Neural cell (in vitro differentiated cells): ENCODE measurements around the gene CABLES1. TPM values are rescaled to one million over a fixed set of nuclear protein-coding genes. Genes with fewer than 3 reads are reported as not detected.

Experiments used
- H2AFZ ChIP-seq: fragments of 200-600, 300-800 bp; sonication (generic), shearing (Covaris generic); 2 replicates; pipeline ENCODE4 v1.6.0; 2014; ENCODE audit warnings: low read depth, mild to moderate bottlenecking, antibody characterized with exemption, low read length, moderate library complexity
- H3F3A ChIP-seq: fragments of 200-600 bp; shearing (Covaris generic); 2 replicates; pipeline ENCODE4 v1.6.1; 2016; ENCODE audit warnings: mild to moderate bottlenecking, moderate library complexity, mixed read lengths, antibody characterized with exemption, low read length; ENCODE audit not compliant: insufficient read depth, poor library complexity, severe bottlenecking
- H3K27ac ChIP-seq: fragments of 200-600, 300-800 bp; sonication (generic), shearing (Covaris generic); 2 replicates; pipeline ENCODE4 v1.5.1; 2014; ENCODE audit warnings: mild to moderate bottlenecking, low read length, moderate library complexity
- H3K27me3 ChIP-seq: fragments of 300-800, 200-600 bp; sonication (generic), shearing (Covaris generic); 2 replicates; pipeline ENCODE4 v1.6.0; 2014; ENCODE audit warnings: mild to moderate bottlenecking, low read depth, low read length, moderate library complexity; ENCODE audit not compliant: insufficient read depth
- H3K36me3 ChIP-seq: fragments of 300-800, 200-600 bp; sonication (generic), shearing (Covaris generic); 2 replicates; pipeline ENCODE4 v1.5.1; 2014; ENCODE audit warnings: mild to moderate bottlenecking, antibody characterized with exemption, low read length, moderate library complexity; ENCODE audit not compliant: insufficient read depth
- H3K4me2 ChIP-seq: fragments of 300-800, 200-600 bp; sonication (generic), shearing (Covaris generic); 2 replicates; pipeline ENCODE4 v1.6.0; 2014; ENCODE audit warnings: mild to moderate bottlenecking, low read length
- H3K4me3 ChIP-seq: fragments of 300-800, 200-600 bp; sonication (generic), shearing (Covaris generic); 2 replicates; pipeline ENCODE4 v1.5.1; 2014; ENCODE audit warnings: mild to moderate bottlenecking, low read length, moderate library complexity
- H3K79me2 ChIP-seq: fragments of 200-600 bp; shearing (Covaris generic); replicated peaks from 2 replicates; pipeline ENCODE4 v1.6.0; 2014; ENCODE audit warnings: mild to moderate bottlenecking, low read length, moderate library complexity; ENCODE audit not compliant: insufficient read depth
- H3K9ac ChIP-seq: fragments of 300-800, 200-600 bp; sonication (generic), shearing (Covaris generic); 2 replicates; pipeline ENCODE4 v1.6.1; 2016; ENCODE audit warnings: mild to moderate bottlenecking, low read length, mixed read lengths
- H3K9me2 ChIP-seq: fragments of 200-600 bp; shearing (Covaris generic); 2 replicates; pipeline ENCODE4 v1.6.1; 2016; ENCODE audit warnings: mild to moderate bottlenecking, low read length, mixed read lengths; ENCODE audit not compliant: insufficient read depth
- H3K9me3 ChIP-seq: fragments of 200-600, 300-800 bp; sonication (generic), shearing (Covaris generic); 2 replicates; pipeline ENCODE4 v1.6.1; 2016; ENCODE audit warnings: mild to moderate bottlenecking, mixed run types, low read length, moderate library complexity, mixed read lengths
- H4K20me1 ChIP-seq: fragments of 200-600 bp; shearing (Covaris generic); 2 replicates; pipeline ENCODE4 v1.6.1; 2016; ENCODE audit warnings: mild to moderate bottlenecking, mixed run types; ENCODE audit not compliant: insufficient read depth
- EP300 ChIP-seq: fragments of 450-650 bp; conservative IDR thresholded peaks from 2 replicates; pipeline ENCODE4 v1.6.1; 2014; ENCODE audit warnings: antibody characterized with exemption, mild to moderate bottlenecking, moderate library complexity; ENCODE audit not compliant: poor library complexity, severe bottlenecking
- EZH2 ChIP-seq: fragments of 200-600, 300-800 bp; shearing (Covaris generic), sonication (generic); IDR thresholded peaks from 2 replicates; pipeline ENCODE4 v1.6.1; 2014; ENCODE audit warnings: antibody characterized with exemption, low read length, borderline replicate concordance, mild to moderate bottlenecking; ENCODE audit not compliant: insufficient read depth, poor library complexity, severe bottlenecking
- MXI1 ChIP-seq: fragments of 450-650 bp; conservative IDR thresholded peaks from 2 replicates; pipeline ENCODE4 v1.6.1; 2014; ENCODE audit warnings: antibody characterized with exemption, mild to moderate bottlenecking; ENCODE audit not compliant: poor library complexity, severe bottlenecking
- POLR2AphosphoS5 ChIP-seq: IDR thresholded peaks from 2 replicates; pipeline ENCODE4 v1.6.1; 2012
- RAD21 ChIP-seq: fragments of 450-650 bp; conservative IDR thresholded peaks from 2 replicates; pipeline ENCODE4 v1.6.1; 2014; ENCODE audit warnings: antibody characterized with exemption, mild to moderate bottlenecking, moderate library complexity
- REST ChIP-seq: IDR thresholded peaks from 2 replicates; pipeline ENCODE4 v1.6.1; 2012; ENCODE audit warnings: borderline replicate concordance
- SMC3 ChIP-seq: fragments of 450-650 bp; conservative IDR thresholded peaks from 2 replicates; pipeline ENCODE4 v1.6.1; 2014; ENCODE audit warnings: antibody characterized with exemption, mild to moderate bottlenecking, moderate library complexity; ENCODE audit not compliant: poor library complexity
- TAF1 ChIP-seq: IDR thresholded peaks from 2 replicates; pipeline ENCODE4 v1.6.1; 2012; ENCODE audit warnings: low read depth
- polyA plus RNA-seq: library from polyadenylated mRNA; depleted of rRNA; stranded (reverse); fragments of >200 nt; gene quantifications from 2 replicates; pipeline ENCODE4 v1.2.3, GENCODE V29; 2014
- TF ChIP-seq, protein P1 (sequence below): fragments of 450-650 bp; IDR thresholded peaks from 2 replicates; pipeline ENCODE4 v1.5.1; 2014; ENCODE audit warnings: antibody characterized with exemption, mild to moderate bottlenecking, moderate library complexity; ENCODE audit not compliant: poor library complexity, severe bottlenecking

CABLES1 gene
- polyA plus RNA-seq, 1 donor from 2014 or later = 1.4 TPM

DNA sequence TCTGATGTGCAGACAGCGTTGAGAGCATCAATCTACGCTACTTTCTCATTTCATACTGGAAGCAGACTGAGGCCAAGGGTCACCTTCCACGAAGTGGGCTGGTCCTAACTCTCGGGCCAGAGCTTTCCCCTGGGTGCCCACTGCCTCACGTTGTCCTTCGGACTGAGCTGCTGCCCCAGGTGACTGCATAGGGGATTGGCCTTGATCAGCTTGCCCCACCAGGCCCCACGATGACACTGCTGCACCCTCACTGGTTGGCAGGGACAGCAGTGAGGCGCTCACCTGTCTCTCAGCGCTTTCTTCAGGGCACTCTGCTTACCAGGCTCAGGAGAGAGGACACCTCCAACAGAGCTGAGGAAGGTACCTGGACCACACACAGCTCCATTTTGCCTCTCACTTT is 47.3 kb downstream of the CABLES1 start:
- Histone ChIP-seq H4K20me1 (no peaks in the 10 kb centered on the region), H3K9ac (no peak overlapping the region), H3K4me2 (no peak overlapping the region), H3K9me3 (no peaks in the 10 kb centered on the region), H2AFZ (no peak overlapping the region), H3F3A (no peaks in the 10 kb centered on the region), H3K4me3 (no peak overlapping the region), H3K9me2 (no peaks in the 10 kb centered on the region), H3K27ac (no peak overlapping the region), H3K79me2 (no peaks in the 10 kb centered on the region), H3K36me3 (no peaks in the 10 kb centered on the region), H3K27me3 (no peaks in the 10 kb centered on the region)
- TF ChIP-seq, protein P1, sequence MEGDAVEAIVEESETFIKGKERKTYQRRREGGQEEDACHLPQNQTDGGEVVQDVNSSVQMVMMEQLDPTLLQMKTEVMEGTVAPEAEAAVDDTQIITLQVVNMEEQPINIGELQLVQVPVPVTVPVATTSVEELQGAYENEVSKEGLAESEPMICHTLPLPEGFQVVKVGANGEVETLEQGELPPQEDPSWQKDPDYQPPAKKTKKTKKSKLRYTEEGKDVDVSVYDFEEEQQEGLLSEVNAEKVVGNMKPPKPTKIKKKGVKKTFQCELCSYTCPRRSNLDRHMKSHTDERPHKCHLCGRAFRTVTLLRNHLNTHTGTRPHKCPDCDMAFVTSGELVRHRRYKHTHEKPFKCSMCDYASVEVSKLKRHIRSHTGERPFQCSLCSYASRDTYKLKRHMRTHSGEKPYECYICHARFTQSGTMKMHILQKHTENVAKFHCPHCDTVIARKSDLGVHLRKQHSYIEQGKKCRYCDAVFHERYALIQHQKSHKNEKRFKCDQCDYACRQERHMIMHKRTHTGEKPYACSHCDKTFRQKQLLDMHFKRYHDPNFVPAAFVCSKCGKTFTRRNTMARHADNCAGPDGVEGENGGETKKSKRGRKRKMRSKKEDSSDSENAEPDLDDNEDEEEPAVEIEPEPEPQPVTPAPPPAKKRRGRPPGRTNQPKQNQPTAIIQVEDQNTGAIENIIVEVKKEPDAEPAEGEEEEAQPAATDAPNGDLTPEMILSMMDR = no peak
- TF ChIP-seq TAF1 = no peak
- no peak for TF ChIP-seq EP300
- TF ChIP-seq REST = no peak
- TF ChIP-seq RAD21 = no peak

- Histone ChIP-seq H3K4me3 (no peak overlapping the region), H3K36me3 (no peaks in the 10 kb centered on the region), H2AFZ (no peak overlapping the region), H3K4me2 (no peak overlapping the region), H3K27ac (no peak overlapping the region), H3F3A (no peaks in the 10 kb centered on the region), H3K9me3 (no peaks in the 10 kb centered on the region), H3K9ac (no peak overlapping the region), H3K9me2 (no peaks in the 10 kb centered on the region), H4K20me1 (no peaks in the 10 kb centered on the region), H3K79me2 (no peaks in the 10 kb centered on the region), H3K27me3 (no peaks in the 10 kb centered on the region)
- TF ChIP-seq RAD21 (no peak), REST (no peak), SMC3 (no peak), POLR2AphosphoS5 (no peak), TAF1 (no peak), MXI1 (no peak), EZH2 (no peak), EP300 (no peak)
- TF ChIP-seq, protein P1 = no peak
Measured at GRCh38 chr18:23183411-23184150, 48.3 kb downstream of the CABLES1 start.
